ENCODE data around the gene TUBG2.
A peak's percentile ranks its signal among the peaks of the same experiment; 100 is the strongest.
"Not testable (repeated sequence)": the region's sequence is repeated elsewhere in the genome, so short reads cannot be mapped to it uniquely, and the experiment has no call there.

Gene TUBG2

DNA sequence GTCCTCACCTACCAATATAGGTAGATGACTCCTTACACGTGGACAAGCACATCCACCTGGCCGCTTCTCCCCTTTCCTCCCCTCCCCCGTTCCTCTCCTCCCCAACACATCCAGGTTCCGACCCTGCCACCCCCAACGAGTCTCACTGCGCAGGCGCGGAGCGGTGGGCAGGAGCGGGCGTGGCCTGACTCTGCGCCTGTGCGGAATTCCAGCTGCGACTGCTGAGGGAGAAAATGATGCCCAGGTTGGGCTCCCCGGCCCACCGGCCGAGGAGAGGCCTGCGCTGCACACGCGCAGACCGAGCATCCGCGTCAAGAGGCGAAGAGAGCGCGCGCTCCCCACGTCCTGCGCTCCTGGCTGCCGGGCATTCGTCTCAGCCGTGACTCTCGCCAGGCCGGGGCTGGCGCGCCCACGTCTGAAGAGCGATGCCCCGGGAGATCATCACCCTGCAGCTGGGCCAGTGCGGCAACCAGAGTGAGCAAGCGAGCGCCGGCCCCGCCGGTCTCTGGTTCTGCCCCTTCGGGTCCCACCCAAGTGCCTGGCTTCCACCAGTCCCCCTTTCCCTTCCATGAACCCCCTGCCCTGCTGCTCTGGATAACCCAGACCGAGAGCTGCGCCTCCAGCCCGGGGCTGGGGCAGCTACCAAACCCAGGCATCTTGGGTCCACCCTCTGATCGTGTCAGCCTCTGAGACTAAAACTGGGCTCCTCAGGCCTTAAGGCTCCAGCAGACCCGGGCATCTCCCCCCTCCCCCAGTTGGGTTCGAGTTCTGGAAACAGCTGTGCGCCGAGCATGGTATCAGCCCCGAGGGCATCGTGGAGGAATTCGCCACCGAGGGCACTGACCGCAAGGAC lies at the start of gene TUBG2:
Gene TUBG2 (plus strand): TSS at position 206 of the 853 bp plus-strand sequence. CDS start 220 bp downstream, at position 426.
- peak; percentile 70 to 72 for DNase-seq (ENCODE audit: low read depth in 2 of 2)

DNA sequence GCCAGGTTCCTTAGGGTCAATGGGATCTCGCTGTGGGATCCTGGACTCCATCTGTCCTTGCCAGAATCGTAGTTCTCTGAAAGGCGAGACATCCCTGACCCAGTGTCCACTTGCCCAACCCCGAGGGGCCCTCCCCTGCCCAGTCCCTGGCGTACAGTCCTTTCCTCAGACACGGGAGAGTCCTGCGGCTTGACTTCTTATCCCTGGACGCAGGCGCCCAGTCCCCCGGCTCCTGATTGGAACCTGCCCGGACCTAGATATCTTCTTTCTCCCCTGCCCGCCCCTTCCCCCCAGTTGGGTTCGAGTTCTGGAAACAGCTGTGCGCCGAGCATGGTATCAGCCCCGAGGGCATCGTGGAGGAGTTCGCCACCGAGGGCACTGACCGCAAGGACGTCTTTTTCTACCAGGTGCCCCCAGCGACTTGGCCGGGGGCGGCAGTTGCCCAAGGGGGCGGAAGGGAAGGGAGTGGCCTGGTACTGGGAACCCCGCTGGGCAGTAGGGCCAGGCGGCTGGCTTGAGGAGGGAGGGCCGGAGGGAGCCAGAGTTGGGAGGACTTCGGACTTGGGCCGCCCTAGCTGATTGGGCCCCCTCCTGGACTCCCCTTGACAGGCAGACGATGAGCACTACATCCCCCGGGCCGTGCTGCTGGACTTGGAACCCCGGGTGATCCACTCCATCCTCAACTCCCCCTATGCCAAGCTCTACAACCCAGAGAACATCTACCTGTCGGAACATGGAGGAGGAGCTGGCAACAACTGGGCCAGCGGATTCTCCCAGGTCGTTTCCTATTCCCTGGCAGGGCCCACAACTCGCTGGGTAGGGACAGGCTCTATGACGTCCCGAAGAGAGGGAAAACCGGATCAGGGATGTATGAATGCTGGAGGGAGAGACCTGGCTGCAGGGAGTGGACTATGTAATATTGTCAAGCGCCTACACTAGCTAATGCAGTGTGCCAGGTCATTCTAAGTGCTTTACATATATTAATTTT lies 49.0 kb upstream of the TUBG2 start:
- peak in 1 of 2 donors; percentile 3 for DNase-seq (ENCODE audit: low read depth in 2 of 2)

DNA sequence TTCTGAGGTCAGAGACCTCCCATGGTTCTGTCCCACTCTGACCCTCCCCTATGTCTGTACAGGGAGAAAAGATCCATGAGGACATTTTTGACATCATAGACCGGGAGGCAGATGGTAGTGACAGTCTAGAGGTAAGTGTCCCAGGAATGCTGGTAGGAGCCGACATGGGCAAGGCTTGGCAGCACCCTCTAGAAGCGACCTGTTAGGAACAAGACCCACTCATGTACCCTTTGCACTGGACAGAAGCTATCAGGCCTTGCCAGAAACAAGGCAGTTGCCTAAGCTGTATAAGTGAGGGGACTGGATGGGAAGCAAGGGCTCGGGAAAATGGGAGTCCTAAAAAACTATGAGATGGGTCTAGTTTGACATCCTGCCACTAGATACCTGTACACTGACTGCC lies 47.1 kb upstream of the TUBG2 start:
- no peak for DNase-seq (ENCODE audit: low read depth in 2 of 2)

DNA sequence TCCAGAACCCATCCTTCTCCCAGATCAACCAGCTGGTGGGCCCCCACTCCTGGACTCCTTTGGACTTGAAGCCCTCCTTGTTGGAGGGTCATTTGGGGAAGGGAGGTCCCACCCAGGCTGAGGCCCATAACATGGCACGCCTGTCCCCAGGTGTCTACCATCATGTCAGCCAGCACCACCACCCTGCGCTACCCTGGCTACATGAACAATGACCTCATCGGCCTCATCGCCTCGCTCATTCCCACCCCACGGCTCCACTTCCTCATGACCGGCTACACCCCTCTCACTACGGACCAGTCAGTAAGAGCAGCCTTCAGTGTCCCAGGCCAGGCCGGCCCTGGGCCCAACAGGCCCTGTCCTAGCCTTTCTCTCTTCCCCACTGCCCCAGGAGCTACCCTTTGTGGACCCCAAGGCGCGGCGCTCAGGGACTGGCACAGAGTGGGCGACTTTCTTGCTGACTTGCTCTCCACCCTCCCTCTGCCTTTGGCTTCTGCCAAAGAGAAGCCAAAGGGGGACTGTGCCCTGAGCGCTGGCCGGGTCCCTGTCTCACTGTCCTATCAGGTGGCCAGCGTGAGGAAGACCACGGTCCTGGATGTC lies 45.3 kb upstream of the TUBG2 start:
- no peak for DNase-seq (ENCODE audit: low read depth in 2 of 2)

DNA sequence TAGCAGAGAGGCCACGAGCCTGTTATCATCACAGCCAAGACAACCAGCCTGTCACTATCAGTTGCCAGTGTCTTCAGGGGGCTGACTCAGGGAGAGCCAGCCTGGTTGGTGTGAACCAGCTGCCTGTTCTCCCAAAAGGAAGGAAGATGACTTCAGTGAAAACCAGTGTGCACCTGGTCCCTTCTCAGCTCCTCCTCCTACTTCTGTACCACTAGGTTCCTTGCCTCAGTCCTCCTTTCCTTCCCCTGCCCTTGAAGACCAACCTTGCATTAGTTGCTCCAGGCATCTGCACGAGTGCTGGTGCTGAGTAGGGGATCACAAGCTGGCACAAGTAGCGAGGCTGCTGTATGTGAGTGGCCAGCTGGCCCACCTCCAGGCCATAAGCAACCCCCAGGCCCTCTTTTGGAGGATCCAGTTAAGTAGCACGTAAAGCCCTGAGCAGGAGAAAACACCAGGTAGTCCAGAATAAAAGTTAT lies 41.1 kb upstream of the TUBG2 start:
- DNase-seq (ENCODE audit: low read depth in 2 of 2) = no peak

DNA sequence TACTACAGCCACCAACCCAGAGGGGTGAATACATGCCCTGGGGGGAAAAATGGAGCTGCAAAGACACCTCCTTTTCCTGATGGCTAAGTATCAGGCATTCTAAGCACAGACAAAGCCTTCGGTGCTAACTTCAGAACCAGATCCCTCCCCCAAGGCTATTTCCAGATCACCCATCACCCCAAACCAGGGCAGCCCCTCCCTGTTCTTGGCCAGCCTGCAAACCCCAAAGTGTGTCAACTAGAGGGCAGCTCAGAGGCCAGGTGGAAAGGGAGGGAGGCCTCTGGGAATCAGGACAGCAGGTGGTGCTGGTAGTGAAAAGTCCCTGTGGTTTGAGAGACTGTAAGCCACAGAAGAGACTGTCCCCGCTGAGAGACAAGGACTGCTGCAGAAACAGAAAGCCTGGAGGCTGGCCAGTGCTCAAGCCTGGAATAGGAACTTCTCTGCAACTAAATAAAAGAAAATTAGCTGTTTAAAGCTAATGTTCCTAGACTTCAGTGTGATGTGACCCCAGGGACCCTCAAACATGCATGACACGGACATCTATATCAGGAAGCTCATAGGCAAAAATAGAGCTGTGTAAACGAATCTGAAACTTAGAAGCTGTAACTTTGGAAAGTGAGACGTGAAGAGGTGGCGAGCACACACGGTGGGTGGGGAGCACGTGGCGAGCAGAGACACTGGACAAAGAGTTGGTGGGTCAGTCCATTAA lies 40.5 kb upstream of the TUBG2 start:
- no peak for DNase-seq (ENCODE audit: low read depth in 2 of 2)

DNA sequence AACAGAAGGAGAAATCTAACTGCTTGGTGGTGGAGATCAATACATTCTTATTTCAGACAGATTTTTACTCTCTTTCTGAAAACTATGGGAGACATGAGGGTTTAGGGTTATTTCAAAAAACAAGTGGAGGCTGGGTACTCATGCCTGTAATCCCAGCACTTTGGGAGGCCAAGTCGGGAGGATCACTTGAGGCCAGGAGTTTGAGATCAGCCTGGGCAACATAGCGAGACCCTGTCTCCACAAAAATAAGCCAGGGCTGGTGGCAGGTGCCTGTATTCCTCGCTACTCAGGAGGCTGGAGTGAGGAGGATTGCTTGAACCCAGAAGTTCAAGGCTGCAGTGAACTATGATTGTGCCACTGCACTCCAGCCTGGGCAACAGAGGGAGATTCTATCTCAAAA lies 37.1 kb upstream of the TUBG2 start:
- not testable (repeated sequence) for DNase-seq (ENCODE audit: low read depth in 2 of 2)

DNA sequence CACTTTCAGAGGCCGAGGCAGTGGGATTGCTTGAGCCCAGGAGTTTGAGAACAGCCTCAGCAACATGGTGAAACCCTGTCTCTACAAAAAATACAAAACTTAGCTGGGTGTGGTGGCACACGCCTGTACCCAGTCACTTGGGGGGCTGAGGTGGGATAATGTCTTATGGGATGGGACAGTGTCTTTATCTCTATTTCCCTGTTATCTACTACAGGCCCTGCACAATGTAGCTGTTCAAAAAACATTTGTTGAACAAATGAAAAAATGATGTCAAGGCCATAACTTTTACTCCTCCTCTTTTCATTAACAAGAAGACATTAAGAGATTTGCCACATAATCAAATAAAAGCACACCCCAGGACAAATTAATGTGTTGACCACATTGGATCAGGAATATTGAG lies 35.8 kb upstream of the TUBG2 start:
- DNase-seq (ENCODE audit: low read depth in 2 of 2) = no peak

DNA sequence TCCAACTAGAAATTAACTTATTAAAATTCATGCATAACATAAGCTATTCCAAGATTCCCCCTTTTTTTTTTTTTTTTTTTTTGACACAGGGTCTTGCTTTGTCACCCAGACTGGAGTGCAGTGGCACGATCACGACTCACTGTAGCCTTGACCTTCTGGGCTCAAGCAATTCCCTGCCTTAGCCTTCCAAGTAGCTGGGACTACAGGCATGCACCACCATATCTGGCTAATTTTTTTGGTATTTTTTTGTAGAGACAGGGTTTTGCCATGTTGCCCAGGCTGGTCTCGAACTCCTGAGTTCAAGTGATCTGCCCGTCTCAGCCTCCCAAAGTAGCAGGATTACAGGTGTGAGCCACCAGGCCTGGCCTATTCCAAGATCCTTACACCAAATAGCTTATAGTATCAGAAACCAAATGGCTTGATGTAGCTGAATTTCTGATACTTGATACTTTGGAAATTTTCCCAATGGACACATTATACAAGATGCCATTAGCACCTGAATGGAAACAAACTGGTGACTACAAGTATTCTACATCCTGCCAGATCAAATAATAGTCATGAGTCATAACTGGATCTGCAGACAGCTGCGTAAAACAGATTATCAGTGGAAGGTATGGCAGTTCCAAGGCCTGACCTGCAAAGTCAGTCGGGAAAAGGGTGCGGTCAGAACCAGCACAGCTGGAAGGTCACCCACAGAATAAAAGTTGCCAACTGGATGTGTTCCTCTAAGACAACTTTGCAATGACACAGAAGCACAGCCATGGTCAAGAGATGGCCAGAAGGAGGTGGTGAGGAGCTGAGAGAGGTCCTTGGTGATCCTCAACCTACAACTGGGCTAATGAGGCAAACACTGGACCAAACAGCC lies 35.1 kb upstream of the TUBG2 start:
- DNase-seq (ENCODE audit: low read depth in 2 of 2) = no peak

DNA sequence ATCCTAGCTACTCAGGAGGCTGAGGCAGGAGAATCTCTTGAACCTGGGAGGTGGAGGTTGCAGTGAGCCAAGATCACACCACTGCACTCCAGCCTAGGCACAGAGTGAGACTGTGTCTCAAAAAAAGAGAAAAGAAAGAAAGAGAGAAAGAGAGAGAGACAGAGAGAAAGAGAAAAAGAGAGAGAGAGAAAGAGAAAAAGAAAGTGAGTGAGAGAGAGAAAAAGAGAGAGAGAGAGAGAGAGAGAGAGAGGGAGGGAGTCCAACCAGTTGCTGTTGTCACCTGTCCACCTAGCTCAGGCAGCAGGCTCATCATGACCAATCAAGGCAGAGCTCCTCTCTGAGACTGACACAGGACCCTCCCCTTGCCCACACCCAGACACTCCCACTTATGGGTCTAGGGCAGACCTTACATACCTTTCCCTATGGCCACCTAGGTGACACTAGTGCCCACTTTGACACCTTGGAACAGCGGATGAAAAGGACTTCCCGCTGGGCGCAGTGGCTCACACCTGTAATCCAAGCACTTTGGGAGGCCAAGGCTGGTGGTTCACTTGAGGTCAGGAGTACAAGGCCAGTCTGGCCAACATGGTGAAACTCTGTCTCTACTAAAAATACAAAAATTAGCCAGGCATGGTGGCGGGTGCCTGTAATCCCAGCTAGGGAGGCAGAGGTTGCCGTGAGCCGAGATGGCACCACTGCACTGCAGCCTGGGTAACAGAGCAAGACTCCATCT lies 31.9 kb upstream of the TUBG2 start:
- DNase-seq (ENCODE audit: low read depth in 2 of 2) = not testable (repeated sequence)

DNA sequence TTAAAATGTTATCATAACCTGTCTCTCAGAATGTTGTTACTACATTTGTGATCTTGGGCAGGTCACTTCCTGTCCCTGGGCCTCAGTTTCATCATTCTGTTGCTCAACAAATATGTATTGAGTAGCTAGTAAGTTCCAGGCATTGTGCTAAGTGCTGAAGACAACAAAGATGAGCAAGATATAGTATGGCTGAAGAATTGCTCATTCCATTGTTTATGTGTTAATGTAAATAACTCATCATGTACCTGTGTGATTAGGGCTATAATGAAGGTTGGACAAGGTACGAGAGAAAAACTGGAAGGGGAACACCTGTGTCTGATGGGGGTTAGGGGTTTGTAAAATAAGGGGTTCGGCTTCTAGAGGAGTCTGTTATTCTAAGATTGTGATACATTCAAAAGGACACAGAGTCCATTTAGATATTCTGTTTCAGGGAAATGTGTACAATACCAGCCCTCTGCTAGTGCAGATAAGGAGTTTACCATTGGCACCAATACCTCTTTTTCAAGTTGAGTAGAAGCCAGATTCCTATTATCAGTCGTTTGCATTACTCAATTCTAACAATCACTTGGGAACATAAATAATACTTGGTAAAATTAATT lies 29.6 kb upstream of the TUBG2 start:
- DNase-seq (ENCODE audit: low read depth in 2 of 2) = no peak

DNA sequence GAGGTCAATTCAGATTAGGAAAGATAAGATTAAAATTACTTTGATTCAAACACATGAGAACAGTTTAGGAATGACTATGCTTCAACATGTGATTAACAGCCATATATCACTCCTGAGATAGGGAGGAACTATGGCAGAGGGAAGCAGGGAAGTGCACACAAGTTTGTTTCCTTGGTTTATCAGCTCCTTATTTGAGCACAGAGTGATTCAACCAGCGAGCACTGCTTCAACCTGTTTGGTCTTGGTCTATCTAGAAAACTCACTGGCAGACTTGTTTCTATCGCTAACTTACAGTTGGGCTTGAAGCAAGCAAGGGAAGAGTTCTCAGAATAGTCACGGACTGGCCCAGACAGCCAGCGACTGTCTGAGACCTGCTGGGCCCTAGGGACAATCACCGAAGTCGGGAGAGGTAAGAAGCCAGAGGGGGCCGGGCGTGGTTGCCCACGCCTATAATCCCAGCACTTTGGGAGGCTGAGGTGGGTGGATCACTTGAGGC lies 26.1 kb upstream of the TUBG2 start:
- DNase-seq (ENCODE audit: low read depth in 2 of 2) = no peak

DNA sequence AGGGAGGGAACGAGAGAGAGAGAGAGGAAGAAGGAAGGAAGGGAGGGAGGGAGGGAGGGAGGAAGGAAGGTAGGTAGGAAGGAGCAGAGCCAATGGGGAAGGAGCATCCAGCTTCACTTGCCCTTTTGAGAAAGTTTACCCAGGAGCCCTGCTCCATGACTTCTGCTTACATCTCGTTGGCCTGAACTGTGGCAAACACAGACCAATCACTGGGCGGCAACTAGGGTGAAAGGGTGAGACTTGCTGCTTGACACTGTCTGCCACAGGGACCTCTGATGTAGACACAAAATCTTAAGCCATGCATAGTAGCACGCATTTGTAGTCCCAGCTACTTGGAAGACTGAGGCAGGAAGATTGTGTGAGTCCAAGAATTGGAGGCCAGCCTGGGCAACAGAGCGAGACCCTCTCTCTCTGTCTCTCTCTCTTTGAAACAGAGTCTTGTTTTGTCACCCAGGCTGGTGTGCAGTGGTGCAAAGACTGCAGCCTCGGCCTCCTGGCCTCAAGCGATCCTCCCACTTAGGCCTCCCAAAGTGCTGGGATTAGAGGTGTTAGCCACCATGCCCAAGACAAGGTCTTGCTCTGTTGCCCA lies 19.5 kb upstream of the TUBG2 start:
- no peak for DNase-seq (ENCODE audit: low read depth in 2 of 2)

DNA sequence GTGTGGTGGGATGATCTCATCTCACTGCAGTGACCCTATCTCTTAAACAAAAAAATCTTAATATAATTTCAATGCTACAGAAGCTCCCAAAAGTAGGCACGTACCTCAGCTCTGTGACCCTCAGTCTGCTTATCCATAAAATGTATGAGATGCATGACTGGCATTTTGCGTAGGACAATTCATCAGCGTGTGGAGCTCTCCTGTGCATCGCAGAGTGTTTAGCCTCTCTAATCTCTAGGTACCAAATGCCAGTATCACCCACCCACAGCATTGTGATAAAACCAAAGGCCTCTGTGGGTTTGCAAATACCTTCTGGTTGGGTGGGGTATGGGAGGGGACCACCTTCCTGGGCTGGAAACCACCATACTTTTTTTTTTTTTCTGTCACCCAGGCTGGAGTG lies 19.0 kb upstream of the TUBG2 start:
- DNase-seq (ENCODE audit: low read depth in 2 of 2) = no peak

DNA sequence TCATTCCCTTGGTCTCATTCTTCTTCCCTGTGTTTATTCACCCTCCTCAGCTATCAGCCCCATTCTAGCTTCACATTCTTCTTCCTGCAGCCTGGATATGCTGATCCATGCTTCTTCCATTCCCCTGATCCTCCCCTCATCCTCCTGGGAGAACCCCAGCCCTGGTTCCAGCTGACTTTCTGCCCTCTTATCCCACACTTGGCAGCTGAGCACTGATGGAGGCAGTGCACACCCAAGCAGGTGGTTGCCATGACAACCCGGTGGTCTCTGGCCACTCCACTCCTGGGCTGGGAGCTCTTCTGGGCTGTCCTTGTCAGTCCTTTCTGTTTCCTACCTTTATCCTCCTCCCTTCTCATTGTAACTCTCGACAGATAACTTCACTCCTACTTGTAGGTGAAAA lies 16.7 kb upstream of the TUBG2 start:
- no peak for DNase-seq (ENCODE audit: low read depth in 2 of 2)

DNA sequence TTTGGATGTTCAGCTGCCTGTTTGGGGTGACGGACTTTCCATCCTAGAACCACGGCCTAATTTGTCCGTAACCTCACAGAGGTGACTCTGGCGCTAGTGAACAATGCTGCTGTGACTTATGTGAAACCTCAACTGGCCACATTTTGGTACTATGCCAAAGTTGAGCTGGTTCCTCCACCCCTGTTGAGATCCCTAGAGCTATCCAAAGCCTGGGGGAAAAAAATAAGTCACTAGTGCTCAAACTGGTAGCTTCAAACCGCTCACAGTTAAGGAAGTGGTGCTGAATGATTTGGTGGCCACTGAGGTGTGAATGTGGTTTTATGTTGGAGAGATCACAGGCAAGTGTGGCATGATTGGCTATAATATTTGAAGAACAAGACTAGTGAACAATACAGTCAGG lies 11.3 kb upstream of the TUBG2 start:
- DNase-seq (ENCODE audit: low read depth in 2 of 2) = no peak

DNA sequence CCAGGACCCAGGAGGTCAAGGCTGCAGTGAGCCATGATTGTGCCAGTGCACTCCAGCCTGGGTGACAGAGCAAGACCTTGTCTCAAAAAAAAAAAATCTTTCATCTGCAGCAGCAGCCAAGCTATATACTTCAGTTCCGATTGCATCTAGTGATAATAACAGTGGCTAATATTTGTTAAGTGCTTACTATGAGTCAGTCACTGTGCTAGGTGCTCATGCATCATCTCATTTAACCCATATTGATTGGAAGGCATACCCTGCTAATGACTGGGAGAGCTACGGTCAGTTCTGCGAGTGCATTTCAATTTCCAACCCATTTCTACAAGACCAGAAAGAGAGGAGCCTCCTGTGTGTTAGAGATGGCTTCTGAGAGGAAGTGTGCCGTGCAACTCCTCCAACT lies 7.7 kb upstream of the TUBG2 start:
- DNase-seq (ENCODE audit: low read depth in 2 of 2) = no peak

DNA sequence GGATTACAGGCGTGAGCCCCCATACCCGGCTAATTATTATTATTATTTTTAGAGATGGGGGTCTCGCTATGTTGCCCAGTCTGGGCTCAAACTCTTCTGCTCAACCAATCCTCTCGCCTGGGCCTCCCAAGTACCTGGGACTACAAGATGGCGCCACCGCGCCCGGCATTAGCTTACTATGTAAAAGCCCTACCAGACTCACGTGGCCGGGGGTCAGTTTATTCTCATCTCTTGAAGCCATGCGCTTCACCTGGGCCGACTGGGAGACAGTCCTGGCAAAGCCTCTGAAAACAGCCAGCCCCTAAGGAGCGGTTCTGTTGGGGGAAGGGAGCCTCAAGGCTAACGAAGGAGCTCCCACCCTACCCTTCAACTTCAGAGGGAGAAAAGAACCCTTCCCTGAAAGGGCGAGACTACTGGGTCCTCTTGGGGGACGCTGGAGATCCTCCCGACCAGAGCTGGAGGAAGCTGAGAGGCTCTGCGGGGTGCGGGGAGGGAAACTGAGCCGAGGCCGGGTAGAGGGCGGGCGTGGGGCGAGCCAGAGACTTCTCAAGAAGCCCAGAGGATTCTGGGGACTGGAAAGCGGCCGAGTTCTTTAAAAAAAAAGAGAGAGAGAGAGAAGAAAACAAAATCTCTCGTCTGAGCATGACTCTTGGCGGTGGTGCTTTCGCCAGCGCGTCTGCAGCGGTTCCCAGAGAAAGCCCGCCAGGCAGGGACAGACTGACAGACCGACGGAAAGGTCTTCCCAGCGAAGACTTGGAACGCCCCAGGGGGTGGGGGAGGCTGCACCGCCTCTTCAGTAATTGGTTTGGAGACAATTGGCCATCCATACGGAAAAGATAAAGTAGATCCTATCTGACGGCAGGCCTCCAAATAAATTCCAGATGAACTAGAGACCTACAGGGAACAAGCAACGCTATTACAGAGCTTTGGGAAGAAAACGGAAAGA lies 5.6 kb upstream of the TUBG2 start:
- DNase-seq (ENCODE audit: low read depth in 2 of 2) = no peak

Data from stimulated activated CD8-positive, alpha-beta memory T cell treated with anti-CD3 and anti-CD28 coated beads, Interleukin-15, amount 100 ng/mL, for 48 hours (primary cell).